GM19193 (cell line): ENCODE data around the gene TPST2.

Experiments used
- POLR2A ChIP-seq: IDR thresholded peaks from 4 replicates; pipeline ENCODE4 v1.6.1; 2011; ENCODE audit not compliant: insufficient read depth, insufficient read length; ENCODE audit errors: extremely low read depth

Gene TPST2

GRCh38 chr22:26593763-26594162 lies 3.8 kb upstream of the TPST2 start:
- TF ChIP-seq POLR2A: no peak

GRCh38 chr22:26592421-26592891 lies 2.5 kb upstream of the TPST2 start:
- TF ChIP-seq POLR2A: peak; percentile 30

- TF ChIP-seq POLR2A: no peak
Measured at GRCh38 chr22:26589367-26589844, 526 bp downstream of the TPST2 start.

GRCh38 chr22:26588729-26589366 lies 1.1 kb downstream of the TPST2 start:
- TF ChIP-seq POLR2A: no peak

- no peak for TF ChIP-seq POLR2A
Measured at GRCh38 chr22:26587991-26588613, 1.8 kb downstream of the TPST2 start.

GRCh38 chr22:26586556-26587325 lies 3.2 kb downstream of the TPST2 start:
- TF ChIP-seq POLR2A: no peak

DNA sequence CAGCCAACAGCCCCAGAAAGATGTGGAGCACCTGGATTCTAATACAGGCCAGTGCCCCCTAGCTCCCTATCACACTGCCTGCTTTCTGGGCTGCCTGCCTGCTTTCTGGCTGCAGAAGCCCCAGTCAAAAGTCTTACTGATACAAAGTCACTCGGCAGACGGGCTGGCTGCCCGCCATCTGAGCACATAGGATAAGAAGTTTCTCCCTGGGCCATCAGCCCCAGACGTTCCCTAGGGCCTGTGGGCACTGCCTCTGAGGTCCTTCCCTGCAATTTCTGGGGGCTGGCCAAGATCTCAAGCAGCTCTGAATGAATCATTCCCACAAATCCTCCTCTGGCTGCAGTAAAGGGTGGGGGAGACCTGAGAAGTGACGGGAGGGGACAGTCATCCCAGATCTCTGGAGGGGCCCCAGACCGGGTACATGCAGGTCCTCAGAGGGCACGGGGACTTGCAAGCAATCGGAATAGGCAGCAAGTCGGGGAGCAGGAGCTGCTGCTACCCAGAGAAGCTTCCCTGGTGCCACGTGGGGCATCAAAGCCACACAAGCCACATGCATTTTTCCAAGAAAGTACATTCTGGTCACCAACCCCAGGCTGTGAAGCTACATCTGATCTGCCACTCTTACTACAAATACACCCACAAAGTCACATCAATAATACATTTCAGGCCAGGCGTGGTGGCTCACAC lies 4.7 kb downstream of the TPST2 start:
- no peak for TF ChIP-seq POLR2A

DNA sequence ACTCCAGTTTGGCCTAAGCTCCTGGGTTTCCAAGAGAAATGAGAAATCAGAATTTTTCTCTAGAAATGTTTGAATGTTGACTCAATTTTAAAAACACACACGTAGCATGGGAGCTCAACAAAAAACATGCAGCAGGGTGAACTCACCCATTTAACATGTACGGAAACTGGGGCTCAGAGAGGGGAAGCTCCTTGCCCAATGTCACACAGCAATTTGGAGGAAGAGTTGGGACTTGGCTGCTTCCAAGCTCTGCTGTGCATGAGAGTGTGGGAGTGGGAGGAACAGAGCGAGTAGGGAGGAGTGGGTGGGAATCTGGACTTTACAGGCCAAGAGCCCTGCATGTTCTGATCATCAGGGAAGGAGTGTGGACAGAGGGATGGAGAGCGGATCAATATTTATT lies 5.9 kb downstream of the TPST2 start:
- TF ChIP-seq POLR2A: no peak

DNA sequence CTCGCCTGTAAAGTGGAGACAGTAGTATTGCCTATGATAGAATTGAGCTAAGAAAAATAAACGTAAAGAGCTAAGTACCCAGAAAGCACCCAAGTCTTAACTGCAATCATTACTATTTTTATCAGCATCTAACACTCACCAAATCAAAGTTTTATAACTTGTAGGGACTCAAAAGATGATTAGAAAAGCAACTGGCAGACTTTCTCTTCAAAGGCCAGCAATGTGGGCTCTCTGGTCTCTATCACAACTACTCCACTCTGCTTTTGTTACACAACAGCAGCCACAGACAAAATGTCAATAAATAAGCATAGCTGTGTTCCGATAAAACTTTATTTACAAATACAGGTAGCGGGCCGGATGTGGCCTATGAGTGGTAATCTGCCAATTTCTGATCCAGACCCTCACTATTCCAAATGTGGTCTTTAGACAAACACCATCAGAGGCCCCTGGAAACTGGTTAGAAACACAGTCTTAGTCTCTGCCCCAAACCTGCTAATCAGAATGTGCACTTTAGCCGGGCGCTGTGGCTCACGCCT lies 8.2 kb downstream of the TPST2 start:
- no peak for TF ChIP-seq POLR2A

DNA sequence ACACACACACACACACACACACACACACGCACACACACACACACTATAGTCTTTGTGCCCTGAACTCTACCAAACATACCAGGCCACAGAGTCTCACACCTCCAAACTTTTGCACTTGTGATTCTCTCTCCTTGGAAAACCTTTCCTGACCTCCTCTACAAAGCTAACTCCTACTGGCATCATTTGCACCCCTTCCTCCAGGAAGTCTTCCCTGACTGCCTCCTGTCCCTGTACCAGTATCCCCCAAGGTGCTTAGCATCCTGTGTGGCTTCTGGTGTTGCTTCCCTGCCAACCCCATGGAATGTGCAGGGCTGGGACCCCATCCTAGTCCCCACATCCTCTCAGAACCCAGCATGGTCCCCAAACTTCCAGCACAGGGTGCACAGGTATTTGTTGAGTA lies 8.9 kb downstream of the TPST2 start:
- no peak for TF ChIP-seq POLR2A

GRCh38 chr22:26580240-26580962 lies 9.5 kb downstream of the TPST2 start:
- no peak for TF ChIP-seq POLR2A

- TF ChIP-seq POLR2A: no peak
Measured at GRCh38 chr22:26579331-26579886, 10.5 kb downstream of the TPST2 start.

DNA sequence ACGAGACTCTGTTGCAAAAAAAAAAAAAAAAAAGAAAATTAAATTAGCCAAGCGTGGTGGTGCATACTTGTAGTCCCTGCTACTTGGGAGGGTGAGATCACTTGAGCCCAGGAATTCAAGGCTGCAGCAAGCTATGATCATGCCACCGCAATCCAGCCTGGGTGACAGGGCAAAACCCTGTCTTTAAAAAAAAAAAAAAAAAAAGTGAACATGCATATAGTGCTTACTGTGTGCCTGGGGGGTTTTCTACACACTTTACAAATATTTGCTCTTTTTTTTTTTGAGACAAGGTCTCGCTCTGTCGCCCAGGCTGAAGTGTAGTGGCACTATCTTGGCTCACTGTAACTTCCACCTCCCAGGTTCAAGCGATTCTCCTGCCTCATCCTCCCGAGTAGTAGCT lies 12.9 kb downstream of the TPST2 start:
- TF ChIP-seq POLR2A: no peak
